Right kidney (tissue), 1 donor: Measurements from ENCODE around the gene ZNF81.
A peak's percentile ranks its signal among the peaks of the same experiment; 100 is the strongest.
"Not testable (repeated sequence)": the region's sequence is repeated elsewhere in the genome, so short reads cannot be mapped to it uniquely, and the experiment has no call there.

Source experiments
- DNase-seq: peaks from one replicate; pipeline ENCODE4 v3.0.0-alpha.2; 2016

ZNF81 gene

DNA sequence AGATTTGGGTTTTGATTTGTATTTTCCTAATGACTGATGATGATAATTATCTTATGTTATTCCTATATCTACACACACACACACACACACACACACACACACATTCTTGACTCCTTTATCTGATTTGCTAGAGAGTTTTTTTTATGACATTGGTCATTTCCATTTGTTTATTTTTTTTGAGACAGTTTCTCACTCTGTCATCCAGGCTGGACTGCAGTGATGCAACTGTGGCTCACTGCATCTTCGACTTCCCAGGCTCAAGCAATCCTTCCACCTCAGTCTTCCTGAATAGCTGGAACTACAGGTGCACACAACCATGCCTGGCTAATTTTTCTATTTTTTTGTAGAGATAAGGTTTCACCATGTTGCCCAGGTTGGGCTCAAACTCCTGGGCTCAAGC, 6.7 kb downstream of the ZNF81 start:
- no peak for DNase-seq

DNA sequence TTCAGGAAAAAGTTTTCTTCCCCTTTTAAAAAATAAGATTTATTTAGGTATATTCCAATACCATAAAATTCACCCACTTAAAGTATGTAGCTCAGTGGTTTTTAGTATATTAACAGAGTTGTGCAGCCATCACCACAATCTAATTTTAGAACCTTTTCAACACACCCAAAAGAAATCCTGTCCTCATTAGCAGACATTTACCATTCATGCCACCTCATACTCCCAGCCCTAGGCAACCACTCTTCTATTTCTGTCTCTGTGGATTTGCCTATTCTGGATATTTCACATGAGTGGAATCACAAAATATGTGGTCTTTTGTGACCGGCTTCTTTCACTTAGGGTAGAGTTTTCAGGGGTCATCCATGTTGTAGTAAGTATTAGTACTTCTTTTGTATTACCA, 7.4 kb downstream of the ZNF81 start:
- DNase-seq: no peak

DNA sequence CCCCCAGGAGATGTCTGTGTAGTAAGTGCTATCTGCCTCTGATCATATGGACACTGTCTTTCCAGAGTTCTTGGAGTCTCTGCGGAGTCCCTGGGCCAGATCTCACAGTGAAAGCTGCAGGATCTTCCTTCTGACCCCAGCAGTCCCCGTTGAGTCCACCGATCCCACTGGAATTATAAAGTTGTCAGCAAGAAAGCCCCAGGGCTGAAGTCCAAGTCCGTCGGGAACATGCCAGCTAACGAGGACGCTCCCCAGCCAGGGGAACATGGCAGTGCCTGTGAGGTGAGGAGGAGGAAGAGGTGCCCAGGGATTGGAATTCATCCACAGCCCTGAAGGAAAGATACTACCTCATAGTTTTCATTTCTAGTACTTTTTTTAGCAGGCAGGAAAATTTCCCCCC, 9.3 kb downstream of the ZNF81 start:
- DNase-seq: no peak

DNA sequence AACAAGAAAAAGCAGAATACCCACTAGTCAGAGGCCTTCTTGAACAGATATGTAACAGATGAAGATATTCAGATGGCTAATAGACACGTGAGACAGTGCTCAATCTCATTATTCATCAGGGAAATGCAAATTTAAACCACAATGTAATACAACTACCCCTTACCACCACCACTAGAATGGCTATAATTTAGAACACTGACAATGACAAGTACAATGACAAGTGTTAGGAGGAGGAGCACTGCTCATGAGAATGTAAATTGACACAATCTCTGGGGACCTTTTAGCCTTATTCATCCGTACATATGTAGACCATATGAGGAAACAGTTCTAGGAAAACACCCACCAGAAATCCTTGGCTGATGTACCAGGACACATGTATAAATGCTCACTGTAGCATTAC, 13.1 kb downstream of the ZNF81 start:
- DNase-seq: no peak

DNA sequence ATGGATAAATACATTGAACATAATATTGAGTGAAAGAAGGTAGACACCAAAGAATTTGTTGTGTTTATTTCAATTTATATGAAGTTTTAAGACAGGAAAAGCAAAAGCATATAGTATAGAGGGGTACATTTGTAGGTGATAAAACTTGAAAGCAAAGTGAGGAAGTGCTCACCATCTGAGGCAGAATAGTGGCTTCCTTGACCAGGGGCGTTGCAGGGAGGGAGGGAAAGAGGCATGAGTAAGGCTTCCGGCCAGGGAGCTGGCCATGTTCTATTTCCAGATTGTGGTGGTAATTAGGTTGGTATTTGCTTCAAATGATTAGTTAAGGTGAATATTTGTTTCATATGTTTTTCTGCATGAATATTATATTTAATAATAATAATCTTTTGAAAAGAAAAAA, 13.7 kb downstream of the ZNF81 start:
- not testable (repeated sequence) for DNase-seq

DNA sequence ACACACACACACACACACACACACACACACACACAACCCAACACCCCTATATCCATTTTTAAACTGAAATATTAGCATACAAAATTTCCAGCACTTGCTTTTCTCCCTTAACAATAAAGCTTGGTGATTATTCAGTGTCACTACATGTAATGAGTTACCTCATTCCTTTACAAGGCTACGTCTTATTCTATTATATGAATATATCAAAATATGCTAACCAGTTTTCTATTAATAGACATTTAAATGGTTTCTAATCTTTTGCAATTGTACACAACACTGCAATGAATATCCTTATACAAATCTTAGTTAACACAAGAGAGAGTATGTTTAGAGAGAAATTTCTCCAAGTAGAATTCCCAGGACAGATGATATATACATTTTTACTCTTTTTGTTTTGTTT, 14.2 kb downstream of the ZNF81 start:
- DNase-seq: no peak

DNA sequence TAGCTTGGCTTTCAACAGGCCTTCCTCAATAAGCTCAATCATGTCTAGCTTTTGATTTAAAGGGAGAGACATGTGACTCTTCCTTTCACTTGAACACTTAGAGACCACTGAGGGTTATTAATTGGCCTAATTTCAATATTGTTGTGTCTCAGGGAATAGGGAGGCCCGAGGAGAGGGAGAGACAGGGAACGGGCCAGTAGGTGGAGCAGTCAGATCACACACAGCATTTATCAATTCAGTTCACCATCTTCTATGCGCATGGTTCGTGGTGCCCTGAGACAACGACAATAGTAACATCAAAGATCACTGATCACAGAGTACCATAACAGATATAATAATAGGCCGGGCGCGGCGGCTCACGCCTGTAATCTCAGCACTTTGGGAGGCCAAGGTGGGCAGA, 17.8 kb downstream of the ZNF81 start:
- peak; percentile 7 for DNase-seq

DNA sequence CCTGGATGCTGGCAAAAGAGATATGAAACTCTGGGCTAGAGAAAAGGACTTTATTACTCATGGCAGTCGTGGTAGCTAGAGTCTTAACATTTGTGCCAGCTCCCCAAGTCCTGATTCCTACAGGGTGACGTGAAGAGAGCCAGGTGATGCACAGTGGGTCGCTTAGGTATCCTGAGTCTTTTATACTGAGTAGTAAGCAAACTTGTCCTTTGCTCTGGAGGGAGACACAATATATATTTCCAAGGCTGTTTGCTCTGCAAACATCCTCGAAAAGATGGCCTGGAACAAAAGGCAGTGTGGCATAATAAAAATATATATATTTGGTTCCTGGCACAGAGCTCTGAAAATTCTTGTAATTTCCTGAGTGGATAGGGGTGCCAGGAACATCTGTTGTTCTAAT, 23.0 kb downstream of the ZNF81 start:
- no peak for DNase-seq

DNA sequence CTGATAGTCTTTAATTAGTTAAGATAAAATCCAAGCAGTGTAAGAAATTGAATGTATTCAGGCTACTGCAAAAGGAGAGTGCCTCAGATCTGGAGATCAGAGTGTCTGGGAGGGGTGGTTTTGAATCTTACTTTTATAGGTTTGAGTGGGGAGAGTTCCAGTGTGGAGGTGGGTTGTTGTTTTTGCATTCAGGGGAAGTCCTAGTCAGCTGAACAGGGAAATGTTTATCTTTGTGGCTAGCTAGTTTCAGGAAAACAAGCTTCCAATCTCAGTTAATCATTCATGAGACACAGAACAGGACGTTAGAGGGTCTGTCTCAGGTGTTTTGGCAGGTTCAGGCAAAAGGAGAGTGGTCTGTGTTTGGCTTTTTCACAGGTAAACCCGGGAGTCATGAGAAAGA, 26.0 kb downstream of the ZNF81 start:
- peak; percentile 2 for DNase-seq

DNA sequence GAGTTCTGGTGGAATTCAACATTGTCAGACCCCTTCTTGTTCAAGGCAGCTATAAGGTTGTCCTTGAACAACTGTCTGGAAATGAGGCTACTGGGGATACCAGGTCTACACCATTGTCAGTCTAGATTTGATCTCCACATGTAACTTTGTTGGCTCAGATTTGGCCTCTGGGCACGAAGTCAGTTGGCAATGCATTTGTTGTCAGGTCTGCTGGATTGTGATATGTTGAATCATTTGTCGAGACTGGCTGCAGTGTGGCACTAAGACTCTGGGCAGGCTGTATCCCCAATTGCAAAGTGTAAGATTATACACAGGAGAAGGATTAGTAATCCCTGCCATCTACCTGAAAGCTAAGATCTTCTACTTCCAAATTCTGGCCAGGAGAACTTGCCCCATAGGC, 26.5 kb downstream of the ZNF81 start:
- no peak for DNase-seq

DNA sequence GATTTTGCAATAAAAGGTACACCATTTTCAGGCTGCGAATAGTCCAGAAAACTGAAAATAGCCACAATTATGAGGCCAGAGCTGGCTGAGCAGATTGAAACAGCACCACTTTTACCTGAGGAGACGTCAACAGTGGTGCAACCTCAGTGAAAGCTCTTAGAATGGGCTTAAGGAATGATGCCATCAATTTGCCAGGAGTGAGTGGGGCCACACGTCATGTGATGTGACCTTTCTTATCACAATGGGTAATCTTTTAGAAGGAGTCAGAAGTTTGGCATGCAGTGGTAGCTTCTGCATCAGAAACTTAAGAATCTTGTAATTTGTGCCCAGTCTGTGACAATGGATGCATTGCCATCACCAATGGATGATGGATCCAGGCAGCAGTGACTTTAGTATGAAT, 27.6 kb downstream of the ZNF81 start:
- no peak for DNase-seq

DNA sequence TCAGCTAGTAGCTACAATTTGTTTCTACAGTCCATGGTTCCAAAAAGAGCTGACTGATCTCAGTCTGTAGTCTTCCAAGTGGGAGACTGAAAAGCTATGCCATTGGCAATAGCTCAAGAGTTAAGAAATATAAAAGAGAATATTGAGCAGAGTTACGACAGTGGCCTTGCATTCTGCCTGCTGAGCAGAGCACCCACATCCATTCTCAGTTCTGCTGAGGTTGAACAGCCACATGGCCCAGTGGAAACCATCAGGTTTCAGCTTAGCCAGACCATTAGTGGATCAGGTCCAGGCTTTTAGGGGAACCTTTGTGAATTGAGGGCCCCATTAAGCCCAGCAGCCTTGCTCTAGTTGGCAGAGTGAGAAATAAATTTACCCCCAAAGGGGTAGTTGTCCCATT, 28.1 kb downstream of the ZNF81 start:
- DNase-seq: no peak

DNA sequence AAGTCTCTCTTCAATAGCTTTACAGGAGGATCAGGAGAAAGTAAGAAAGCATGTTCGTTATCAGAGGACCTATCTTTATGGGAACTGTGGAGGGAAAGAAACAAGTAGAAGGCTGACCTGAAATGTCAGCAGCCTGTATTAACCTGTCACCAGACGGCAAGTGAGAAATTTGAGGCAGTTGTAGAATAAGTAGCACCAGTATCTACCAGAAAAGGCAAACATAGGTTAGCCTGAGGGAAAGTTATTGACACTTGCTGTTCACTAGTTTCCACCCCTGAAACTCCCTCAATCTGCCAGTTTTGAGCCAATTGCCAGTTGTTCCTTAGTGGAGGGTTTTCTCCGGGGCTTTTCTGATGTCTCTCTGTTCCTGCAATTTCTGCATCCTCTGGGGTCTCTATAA, 36.4 kb downstream of the ZNF81 start:
- no peak for DNase-seq

DNA sequence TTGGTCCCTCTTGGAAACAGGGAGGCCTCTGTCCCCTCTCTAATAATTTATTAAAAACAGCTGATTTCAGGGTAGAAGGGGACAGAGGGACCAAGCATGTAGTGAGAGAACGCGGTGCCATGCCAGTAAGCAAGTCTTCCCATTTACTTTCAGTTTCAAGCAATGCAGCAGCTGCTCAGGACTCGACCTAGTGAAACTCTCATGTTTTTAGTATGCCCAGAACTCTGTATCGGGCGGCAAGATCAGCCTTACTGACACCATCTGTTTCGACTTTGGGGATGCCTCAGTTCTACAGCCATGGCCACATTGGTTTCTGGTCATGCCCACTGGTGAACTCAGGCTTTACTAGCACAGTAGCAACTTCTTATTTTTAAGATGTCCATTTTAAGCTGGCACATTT, 40.6 kb downstream of the ZNF81 start:
- DNase-seq: no peak

DNA sequence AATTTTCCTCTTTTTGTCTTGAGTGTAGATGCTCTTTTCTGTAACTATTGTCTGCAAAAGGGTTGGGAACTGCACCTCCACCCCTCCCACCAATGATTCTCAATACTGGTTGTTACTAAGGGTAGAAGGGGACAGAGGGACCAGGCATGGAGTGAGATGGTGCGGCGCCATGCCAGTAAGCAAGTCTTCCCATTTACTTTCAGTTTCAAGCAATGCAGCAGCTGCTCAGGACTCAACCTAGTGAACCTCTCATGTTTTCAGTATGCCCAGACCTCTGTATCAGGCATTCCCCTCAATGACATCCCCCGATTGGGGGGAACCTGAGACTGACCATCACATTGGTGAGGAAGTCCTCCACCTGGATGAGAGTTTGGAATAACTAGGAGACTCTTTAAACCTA, 41.5 kb downstream of the ZNF81 start:
- no peak for DNase-seq

DNA sequence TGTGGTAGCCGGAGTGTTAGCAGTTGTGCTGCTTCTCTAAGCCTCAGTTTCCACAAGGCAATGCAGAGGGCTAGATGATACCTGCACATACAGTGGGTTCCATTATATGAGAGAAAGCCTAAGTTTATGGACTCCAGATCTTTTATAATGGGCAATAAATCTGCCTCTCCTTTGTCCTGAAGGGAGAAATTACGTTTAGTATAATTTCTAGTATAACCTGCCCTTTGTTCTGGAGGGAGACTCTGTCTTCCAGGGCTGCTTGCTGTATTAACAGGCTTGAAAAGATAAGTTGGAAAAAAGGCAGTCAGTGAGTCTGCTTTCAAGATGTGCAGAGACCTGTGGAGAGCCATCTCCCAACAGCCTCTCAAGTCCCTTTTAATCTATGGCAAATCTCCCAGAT, 42.8 kb downstream of the ZNF81 start:
- DNase-seq: no peak

DNA sequence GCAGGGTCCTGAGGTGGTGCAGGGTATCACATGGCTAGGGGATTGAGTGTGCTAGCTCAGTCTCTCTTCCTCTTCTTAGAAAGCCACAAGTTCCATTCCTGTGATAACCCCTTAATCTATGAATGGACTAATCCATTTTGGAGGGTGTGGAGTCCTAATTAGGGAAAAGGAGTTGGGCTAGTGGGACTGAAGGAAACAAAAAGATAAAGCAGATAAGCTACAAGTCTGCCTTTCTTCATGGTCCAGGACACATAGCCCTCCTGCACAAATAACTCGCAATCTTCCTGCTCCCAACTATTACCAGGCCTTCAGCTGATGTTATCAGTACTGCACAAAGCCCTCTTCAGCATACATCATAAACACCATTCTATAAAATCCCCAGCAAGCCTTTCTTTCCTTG, 44.2 kb downstream of the ZNF81 start:
- no peak for DNase-seq

DNA sequence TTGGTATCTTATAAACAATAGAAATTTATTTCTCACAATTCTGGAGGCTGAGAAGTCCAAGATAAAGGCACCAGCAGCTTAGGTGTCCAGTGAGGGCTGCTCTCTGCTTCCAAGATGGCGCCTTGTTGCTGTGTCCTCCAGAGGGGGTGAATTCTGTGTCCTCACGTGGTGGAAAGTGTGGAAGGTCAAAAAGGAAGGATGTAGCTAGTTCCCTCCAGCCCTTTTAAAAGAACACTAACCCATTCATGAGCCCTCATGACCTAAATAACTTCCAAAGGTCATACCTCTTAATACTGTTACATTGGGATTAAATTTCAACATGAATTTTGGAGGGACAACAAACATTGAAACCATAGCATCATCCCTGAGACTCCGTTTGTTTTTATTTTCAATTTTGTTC, 48.8 kb downstream of the ZNF81 start:
- DNase-seq: no peak

DNA sequence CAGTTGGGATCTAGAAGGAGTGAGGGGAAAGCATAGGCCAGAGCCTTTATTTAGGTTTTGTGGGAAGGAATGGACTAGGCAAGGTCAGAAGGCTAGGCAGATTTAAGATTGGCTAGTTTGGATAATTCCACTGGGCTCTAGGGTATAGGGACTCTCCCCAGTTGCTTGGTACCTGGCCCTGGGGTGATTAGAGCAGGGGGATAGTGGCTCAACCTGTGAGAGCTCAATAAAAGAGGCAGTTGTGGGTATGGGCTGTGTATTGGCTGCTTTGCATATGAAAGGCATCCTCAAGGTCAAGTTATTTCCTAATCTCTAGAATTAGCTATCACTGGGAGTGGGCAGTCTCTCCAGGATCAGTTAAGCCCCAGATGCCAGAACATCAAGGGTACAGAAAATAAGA, 61.3 kb downstream of the ZNF81 start:
- no peak for DNase-seq

DNA sequence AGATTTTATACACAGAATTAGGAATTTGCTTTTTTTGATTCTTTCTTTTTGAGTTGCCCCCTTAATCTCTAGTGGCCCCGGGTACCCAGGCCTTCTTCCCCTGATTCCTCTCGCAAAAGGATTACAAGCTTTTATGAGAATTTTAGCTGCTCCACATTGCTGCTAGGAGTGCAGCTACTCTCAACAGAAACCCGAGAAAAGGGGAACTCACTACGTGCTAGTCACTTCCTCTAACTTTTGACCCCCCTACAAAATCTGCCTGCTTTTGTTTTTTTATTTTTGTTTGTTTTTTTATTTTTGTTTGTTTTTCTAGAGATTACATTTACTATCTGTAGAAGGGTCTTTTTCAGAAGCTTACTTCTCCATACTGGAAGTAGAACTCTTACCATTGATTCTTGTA, 64.1 kb downstream of the ZNF81 start:
- DNase-seq: no peak

DNA sequence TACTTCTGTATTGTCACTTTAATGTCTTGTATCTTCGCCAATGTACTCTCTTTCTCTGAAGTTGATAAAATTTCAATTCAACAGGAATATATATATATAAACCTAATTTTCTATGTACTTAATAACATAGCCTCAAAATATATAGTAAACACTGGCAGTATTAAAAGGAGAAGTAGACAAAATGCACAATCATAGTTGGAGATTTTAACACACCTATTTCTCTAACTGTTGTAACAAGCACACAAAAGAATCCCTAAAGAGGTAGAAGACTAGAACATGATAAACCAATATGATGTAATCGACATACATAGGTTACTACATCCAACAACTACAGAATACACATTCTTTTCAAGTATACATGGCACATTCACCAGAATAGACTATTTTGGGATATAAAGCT, 65.5 kb downstream of the ZNF81 start:
- no peak for DNase-seq

DNA sequence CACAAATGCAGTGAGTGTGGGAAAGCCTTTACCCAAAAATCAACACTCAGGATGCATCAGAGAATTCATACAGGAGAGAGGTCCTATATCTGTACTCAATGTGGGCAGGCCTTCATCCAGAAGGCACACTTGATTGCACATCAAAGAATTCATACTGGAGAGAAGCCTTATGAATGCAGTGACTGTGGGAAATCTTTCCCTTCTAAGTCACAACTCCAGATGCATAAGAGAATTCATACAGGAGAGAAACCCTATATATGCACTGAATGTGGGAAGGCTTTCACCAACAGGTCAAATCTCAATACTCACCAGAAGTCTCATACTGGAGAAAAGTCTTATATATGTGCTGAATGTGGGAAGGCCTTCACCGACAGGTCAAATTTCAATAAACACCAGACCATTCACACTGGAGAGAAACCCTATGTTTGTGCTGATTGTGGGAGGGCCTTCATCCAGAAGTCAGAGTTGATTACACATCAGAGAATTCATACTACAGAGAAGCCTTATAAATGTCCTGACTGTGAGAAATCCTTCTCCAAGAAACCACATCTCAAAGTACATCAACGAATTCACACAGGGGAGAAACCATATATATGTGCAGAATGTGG, 79.3 kb downstream of the ZNF81 start:
- DNase-seq: no peak

DNA sequence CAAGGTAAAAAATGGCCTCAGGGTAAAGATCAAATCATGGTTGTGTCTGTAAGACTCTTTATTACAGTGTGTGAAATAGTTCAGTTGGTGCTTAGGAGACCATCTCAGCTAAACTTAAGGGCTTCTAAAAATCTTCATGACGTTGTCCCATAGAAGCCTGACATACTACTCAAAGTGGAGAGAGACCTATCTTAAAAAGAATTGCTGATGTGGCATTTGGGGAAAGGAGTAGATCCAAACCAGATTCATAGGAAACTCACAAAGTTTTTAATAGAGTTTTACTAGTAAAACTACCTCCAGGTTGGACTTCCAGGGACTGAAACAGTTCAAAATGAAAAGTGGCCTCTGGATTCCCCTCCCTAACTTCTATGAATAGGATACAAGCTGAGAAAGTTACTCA, 81.6 kb downstream of the ZNF81 start:
- DNase-seq: no peak

DNA sequence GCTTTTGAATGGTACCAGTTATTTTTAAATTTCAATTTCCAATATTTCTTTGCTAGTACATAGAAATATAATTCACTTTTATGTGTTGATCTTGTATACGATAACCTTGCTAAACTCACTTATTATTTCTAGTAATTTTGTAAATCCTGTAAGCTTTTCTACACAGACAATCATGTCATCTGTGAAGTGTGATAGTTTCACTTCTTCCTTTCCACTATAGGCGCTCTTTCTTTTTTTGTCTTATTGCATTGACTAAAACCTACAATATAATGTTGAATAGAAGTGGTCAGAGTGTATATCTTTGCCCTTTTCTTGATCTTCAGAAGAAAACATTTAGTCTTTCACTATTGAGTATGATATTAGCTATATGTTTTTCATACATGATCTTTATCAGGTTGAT, 90.5 kb downstream of the ZNF81 start:
- no peak for DNase-seq

DNA sequence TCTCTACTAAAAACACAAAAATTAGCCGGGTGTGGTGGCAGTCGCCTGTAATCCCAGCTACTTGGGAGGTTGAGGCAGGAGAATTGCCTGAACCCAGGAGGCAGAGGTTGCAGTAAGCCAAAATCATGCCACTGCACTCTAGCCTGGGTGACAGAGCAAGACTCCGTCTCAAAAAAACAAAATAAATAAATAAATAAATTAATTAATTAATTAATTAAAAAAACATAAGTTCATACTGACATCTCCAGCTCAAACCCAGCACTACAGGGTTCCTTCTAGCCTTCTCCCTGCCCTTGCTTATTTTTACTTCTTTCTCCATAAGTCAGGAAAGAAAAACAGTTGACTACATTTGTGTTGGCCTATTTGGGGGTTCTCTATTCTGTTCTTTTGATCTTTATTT, 95.3 kb downstream of the ZNF81 start:
- not testable (repeated sequence) for DNase-seq

DNA sequence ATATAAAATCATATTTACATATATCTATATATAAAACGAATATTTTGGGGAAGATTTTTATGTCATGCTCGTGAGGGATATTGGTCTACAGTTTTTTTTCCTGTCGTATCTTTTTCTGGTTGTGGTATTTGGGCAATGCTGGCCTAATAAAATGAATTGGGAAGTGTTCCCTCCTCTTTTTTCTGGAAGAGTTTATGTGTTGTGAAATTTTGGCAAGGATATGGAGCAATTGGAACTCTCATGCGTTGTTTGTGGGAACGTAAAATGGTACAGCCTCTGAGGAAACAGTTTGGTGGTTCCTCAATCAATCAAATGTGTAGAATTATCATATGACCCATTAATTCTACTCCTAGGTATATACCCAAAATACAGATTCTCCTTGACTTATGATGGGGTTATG, 97.2 kb downstream of the ZNF81 start:
- DNase-seq: no peak
